Activated CD8-positive, alpha-beta memory T cell treated with anti-CD3 and anti-CD28 coated beads for 1 hour (primary cell): Measurements from ENCODE around the gene PTPRG.
"Not testable (repeated sequence)": the region's sequence is repeated elsewhere in the genome, so short reads cannot be mapped to it uniquely, and the experiment has no call there.

Experiments used
- DNase-seq, 2 donors: peaks; one replicate each; pipeline ENCODE4 v3.0.0-alpha.2; 2020; ENCODE audit warnings: low read depth in 1 of 2; ENCODE audit errors: extremely low read depth in 1 of 2

PTPRG gene

DNA sequence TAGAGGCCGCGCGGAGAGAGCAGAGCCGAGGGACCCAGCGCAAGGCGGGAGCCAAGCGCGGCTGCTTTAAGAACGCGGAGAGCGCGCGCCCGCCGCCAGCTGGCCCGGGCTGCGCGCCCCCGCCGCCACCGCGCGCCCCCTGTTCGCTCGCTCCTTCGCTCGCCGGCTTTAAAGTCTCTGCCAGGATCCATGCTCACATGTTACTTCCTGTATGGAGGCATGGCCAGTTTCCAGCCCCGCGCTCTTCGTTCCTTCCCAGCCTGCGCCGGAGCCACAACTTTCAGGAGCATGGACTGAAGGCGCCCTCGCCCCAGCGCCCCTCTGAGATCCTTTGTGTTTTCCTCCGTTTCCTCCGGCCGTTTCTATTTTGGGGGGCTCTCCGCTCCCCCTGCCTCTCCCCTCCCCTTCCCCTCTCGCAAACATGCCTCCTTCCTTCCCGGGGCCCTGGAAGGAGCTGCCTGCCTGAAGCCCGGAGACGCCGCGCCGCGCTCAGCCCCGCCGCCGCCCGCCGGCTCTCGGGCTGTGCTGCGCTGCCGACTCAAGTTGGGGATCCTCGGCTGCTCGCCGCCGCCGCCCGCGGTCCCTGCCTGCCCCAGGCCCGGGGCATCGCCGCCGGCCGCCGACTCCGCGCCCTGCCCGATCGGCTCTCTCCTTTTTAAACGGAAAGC lies at the start of gene PTPRG:
TSS of gene PTPRG (plus strand) at position 198 of the 668 bp plus-strand sequence. CDS start 717 bp downstream, outside the sequence.
- DNase-seq: no peak

DNA sequence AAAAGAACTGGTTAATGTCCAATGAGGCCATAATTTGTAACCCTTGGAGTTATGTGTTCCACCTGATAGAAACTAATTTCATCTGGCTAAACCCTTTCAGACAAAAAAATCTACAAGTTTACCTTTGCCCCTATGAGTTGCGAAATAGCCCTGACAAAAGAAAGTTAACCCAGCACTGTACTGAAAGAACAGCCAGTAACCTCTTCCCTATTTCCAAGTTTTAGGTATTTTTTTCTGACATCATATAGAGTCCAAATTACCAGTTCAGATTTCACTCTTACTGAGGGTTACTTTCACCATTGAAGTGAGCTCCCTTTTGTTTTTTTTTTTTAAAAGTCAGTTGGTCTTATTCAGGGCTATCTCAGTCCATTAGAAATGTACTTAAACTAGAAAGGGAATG lies 42.8 kb upstream of the PTPRG start:
- no peak for DNase-seq

DNA sequence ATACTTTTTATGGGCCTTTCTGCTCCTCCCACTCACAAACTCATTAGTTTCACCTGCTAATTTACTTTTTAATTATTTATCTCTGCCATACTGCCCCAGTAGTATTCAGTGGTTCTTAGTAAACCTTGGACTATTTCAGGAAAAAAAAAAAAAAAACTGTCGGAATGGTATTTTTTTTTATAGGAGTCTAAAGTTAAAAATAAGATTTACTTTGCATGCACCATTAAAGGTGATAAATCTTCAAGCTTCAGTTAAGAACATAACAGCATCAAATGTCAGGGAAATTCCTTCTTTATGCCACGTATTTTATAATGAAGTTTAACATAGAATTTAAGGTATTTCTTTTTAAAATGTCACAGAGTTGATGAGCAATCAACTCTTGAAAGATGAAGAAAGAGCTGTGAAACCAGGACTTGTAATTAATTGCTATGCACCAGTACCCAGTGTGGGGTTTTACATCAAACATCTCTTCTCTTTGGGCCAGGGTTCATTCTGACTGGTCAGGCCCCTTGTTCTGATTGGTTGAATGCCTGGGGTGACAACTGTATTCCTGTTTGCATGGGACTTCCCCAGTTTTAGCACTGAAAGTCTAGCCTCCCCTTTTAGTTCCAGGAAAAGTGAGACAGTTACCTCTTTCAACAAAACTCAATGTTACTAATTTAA lies 40.3 kb upstream of the PTPRG start:
- no peak for DNase-seq

DNA sequence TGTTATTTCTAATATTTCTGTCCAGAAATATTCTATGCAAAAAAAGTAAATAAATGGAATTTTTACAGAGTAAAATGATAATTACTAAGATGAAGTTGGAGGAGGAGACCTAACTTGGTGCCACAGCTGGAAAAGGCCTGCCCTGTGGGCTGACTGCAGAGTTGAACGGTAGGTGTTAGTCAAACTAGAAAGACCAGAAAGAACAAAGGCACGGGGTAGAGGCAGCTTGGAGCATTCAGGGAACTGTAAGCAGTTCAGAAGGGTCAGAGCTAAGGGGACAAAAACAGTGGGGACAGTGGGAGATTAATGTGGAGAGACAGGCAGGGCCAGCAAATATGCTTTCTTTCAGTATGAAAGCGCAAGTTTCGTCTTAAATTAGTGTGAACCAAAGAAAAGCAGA lies 39.3 kb upstream of the PTPRG start:
- DNase-seq: no peak

DNA sequence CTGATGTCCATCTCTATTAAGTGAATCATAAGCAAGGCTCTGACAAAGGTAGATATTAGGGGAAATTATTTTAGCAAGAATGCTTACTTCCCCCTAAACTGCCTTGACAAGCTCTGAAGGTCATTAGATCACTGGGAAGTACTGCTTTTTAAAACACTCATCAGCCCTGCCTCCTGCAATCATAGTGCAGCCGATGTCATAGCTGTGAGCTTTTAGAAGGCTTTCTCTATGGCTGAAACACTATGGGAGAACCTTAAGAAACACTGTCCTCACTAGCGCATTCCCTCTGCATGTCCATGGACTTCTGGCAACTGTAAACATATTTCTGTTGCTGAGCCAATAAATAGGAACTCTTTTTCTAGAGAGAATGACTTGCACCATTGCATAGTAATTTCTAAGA lies 38.7 kb upstream of the PTPRG start:
- no peak for DNase-seq

DNA sequence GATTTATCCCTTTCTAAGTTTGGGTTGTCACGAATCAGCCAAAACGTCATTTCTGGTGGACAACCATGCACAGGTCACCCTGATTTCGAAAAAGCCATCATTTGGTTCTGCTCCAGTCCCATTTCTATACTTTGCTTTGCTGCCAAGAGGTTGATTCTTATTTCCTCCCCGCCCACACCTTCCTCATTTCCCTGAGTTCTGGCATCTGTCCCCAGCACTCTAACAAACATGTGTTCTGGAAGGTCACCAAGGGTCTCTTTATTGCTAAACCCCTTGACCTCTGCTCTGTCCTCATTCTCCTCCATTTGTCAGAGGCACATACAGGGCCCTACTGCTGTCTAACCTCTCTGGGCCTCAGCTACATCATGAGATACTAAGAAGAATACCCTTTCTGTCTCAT lies 36.4 kb upstream of the PTPRG start:
- no peak for DNase-seq

DNA sequence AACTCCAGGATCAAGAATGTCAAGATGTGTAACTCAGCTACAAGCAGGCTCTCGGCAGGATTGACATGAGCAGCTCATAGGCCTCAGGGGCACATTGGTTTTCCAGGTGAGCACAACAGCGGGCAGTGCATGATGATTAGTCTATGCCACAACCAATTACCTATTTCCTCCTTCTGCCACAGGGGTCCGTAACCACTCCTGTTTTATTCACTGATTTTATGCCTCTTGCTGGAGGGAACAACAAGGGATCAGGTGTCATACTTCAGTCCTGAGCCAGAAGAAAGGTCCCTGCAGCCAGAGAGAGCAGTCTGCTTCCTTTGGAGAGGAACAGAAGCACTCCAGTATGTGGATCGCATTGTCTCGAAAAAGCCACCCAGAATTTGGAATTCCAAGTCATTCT lies 35.1 kb upstream of the PTPRG start:
- DNase-seq: no peak

DNA sequence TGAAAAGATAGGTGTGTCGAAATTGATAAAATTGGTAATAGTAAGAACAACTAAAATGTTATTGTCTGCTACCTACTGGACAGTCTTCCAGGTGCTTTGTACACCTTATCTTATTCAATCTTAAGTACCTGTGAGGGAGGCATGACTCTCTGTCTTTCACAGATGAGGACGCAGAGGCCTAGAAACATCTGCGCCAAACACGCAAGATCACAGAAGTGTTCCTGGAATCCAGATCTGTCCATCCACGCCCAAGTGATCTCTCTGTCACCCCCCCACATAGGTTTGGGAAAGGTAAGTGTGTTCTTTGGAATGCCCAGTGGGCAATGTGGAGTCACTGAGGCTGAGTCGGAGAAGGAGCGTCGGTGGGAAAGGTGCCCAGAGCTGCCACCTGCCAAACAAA lies 34.4 kb upstream of the PTPRG start:
- DNase-seq: no peak

DNA sequence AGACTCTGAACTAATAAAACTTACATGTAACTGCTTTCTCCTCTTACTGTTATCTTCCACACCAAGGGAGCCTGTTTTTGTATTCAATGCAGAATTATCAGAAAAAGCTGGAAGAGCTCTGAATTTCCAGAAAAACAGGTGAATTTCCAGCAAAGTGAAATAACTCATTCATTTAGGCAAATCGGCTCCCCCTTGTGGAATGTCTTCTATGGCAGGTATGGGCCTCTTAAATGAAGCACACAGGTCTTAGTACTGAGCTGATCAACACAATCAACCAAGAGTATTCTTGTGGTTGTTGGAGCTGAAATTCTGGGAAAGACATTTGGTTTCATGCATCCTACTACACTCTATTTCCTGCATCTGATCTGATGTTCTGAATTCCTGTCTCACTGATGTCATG lies 31.0 kb upstream of the PTPRG start:
- no peak for DNase-seq

DNA sequence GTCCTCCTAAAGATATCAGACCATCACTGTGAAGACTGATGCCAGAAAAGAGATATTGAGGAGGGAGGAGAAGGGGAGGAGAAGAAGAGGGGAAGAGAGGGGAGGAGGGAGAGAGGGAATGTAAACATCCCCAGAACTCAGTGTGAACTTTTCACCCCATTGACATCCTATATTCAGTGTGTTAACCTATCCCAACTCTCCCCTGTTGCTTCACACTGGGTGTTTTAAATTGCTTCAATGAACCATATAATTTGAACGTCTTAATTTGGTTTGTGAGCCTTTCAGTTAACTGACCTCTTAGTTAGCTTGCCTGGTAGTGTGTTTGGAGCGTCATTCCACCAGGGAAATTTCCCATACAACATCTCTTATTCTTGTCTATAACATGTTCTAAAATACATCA lies 29.8 kb upstream of the PTPRG start:
- DNase-seq: no peak

DNA sequence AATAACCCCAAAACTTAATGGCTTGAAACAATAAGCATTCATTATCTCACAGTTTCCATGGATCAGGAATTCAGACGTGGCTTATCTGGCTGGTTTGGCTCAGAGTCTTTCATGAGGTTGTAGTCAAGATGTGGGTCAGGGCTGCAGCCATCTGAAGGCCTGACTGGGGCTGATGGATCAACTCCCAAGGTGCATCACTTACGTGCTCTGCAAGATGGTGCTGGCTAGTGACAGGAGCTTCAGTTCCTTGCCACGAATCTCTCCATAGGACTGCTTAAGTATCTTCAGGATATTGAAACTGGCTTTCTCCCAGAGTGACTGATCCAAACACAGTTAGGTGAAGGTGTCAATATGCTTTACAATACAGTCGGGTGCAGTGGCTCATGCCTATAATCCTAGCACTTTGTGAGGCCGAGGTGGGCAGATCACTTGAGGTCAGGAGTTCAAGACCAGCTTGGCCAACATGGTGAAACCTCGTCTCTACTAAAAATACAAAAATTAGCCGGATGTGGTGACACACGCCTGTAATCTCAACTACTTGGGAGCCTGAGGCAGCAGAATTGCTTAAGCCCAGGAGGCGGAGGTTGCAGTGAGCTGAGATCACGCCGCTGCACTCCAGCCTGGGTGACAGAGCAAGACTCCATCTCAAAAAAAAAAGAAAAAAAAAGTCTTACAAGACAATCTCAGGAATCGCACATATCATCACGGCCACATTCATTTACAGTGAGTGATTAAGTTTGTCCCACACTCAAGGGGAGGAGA lies 28.5 kb upstream of the PTPRG start:
- DNase-seq: no peak

DNA sequence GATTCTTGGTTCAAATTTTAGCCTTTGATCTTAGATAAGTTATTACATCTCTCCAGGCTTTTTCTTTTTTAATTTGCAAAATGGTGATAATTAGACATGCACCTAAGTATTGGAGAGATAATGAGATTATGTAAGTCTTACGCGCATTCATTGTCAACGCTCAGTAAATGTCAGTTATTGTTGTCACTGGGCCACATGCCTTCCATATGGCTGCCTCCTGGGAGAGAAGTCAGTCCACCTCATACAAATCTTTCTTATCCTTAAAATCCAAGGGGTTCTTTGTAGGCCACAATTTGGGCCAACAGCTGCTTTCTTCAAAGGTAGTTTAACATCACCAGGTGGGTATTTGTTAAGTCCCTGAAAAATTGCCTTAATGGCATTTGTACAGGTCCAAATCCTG lies 25.5 kb upstream of the PTPRG start:
- DNase-seq: no peak

DNA sequence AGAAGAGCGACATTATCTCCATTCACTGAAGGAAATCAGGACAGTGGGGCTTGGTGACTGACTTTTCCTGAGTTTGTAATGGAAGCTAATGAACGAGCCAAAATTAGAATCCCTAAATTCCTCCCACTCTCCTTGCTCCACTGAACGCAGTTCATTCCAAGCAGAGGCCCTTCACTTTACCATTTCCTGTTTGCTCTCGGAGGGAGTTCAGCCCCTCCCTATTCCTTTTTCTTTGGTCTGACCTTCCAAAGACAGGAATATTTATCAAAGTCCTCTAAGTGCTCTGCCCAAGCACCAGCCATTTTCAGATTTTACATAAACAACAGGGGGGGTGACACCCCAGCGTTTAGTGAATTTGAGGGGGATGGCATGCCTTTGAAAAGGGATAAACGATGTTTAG lies 24.0 kb upstream of the PTPRG start:
- DNase-seq: no peak

DNA sequence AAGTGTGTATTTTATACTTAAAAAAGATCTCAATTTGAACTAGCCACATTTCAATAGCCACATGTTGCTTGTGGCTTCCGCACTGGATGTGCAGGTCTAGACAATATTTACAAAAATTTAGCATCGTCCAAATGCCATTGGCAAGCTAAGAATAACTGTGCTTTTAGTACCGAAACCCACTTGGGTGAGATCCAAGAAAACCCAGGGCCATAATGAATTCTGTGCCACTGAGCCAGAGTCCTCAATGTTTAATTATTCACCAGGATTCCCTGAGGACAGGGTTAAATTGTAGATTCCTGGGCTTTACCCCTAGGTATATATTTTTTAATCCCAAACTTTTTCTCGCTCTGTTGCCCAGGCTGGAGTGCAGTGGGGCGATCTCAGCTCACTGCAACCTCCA lies 22.9 kb upstream of the PTPRG start:
- DNase-seq: no peak

DNA sequence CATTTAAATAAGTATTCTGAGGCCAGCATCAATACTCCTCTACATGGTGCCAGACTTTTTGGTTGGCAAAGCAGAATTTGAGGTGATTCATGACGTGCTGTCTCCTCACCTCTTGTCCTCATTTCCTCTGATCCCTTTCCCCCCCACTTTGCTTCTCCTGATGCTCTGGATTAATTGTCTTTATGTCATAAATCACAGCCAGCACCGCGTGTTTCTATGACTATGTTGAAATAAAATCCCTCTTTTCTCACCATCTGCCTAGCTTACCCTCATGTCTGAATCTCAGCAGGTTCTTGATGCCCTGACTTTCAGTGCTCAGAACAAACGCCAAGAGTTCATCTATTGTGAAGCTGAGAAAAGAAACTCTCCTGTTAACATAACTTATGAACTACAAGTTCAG lies 19.7 kb upstream of the PTPRG start:
- no peak for DNase-seq

DNA sequence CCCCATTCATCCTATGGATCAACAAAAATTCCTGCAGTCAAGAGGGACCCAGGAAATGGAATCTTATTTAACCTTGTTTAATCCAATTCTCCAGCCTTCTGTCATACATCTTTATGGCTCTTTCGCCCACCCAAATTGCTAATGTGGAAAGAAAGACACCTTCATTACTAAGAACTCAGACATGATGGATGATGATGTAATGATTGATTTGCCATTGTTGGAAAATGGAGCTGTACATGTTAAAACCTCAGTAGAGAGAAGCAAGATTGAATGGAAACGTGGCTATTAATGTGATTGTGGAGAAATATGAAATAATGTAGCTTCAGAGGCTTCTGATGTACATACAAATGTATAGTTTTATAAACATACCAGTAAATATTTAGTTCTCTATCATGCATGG lies 15.7 kb upstream of the PTPRG start:
- DNase-seq: no peak

DNA sequence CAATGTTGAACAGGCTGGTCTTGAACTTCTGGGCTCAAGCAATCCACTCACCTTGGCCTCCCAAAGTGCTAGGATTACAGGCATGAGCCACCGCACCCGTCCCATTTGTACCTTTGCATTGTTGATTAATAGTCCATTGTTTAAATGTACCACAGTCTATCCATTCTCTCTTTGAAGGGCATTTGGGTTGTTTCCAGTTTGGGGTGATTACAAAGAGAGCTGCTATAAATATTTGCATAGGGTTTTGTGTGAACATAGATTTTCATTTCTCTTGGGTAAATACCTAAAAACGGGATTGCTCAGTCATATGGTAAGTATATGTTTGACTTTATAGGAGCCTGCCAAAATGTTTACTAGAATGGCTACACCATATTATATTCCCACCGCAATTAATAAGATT lies 13.7 kb upstream of the PTPRG start:
- no peak for DNase-seq

DNA sequence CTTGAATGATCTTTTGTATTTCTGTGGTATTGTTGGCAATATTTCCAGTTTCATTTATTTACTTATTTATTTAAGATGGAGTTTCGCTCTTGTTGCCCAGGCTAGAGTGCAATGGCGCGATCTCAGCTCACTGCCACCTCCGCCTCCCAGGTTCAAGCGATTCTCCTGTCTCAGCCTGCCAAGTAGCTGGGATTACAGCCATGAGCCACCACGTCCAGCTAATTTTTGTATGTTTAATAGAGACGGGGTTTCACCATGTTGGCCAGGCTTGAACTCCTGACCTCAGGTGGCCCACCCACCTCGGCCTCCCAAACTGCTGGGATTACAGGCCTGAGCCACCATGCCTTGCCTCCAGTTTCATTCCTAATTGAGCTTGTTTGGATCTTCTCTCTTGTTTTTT lies 8.7 kb upstream of the PTPRG start:
- DNase-seq: not testable (repeated sequence)

DNA sequence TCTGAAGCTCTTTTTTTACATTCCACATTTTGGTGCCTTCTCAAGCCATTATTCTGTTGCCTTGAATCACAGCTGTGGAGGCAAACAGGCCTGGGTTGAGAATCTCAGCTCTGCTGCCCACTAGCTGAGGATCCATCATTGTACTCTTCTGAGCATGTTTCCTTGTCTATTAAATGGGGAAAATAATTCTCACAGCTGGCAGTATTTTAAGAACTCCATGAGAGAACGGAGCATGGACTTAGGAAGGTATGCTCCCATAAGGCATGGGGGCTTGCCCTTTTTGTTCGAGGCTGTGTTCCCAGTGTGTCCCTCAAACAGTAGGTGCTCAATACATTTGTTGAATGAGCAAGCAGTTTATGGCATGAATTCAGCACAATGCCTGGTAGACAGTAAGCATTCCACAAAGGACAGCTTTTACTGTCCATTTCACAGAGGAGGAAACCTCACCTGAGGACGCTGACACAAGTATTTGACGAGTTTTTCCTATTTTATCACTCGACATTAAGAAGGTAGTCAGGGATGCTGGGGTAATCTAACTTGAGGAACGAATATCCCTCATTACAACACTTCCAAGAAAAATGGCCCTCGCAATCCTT lies 2.1 kb upstream of the PTPRG start:
- DNase-seq: no peak

DNA sequence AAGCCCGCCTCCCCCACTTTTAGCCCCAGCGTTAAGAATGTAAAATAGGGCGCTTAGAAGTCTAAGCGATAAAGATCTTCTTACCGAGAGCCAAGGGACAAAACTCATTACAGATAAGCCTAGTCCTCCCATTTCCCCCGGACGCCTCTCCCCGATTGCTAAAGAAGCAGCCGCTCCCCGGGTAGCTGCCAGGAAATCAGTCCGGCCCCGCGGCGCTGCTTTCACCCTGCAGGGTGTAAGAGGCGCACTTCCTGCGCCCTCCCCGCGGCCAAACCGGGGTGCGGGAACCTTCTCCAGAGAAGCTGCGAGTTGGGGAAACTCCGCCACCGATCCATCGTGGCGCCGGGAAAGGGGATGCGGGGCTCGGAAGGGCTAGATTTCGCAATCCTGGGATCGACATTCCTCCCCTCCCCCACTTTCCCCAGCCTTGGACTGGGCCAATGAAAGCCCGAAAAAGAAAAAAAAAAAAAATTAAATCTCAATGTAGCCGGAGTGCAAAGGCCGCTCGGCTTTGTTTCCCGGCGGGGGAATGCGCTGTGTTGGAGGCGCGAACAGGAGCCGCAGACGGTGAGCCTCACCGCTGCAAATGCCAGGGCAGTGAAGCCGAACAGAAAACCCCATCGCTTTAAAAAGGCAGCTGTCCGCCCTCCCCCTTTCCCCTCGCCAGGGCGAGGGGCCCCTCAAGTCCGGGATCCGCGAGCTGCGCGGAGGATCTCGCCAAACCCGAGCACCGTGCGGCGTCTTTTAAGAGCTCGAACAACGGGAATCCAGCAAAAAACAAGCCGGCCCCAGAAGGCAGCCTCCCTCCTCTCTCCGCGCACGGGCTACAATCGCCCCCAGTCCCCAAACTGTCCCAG lies 626 bp upstream of the PTPRG start:
- no peak for DNase-seq
